Measurements from ENCODE around the gene WDR88. TPM values are rescaled to one million over a fixed set of nuclear protein-coding genes. Genes with fewer than 3 reads are reported as not detected.

The WDR88 gene
- total and polyA plus RNA-seq, 2 of the 13 experiments (the other 11 are each of a cell fraction or from before 2014, with no cell fraction given) = not detected

GRCh38 chr19:33219261-33219815 is 87.4 kb downstream of the WDR88 start (continued):
- TF ChIP-seq IKZF4 (CRISPR knock-in tag; IDR thresholded peaks at IDR 0.05; ENCODE audit: borderline replicate concordance, low read depth, not compliant biosample characterization) (no peak), XRCC5 (optimal IDR thresholded peaks at IDR 0.05; ENCODE audit: low read length) (peak; percentile 56), ZFP36 (IDR thresholded peaks at IDR 0.05; ENCODE audit: borderline replicate concordance, low read depth, low read length, partially characterized antibody) (peak; percentile 53), TBX2 (CRISPR knock-in tag; IDR thresholded peaks at IDR 0.05; ENCODE audit: borderline replicate concordance) (peak; percentile 24; the same call in 1 of the 2 replicates), BCLAF1 (IDR thresholded peaks at IDR 0.05) (no peak)

GRCh38 chr19:33220115-33220514 is 88.2 kb downstream of the WDR88 start:
- Histone ChIP-seq H3K4me1 (ENCODE audit: insufficient read depth, low read length) (peaks cover 47% of the 10 kb centered on the region), H3K79me2 (ENCODE audit: insufficient read depth, low read length) (no peaks in the 10 kb centered on the region), H2AFZ (ENCODE audit: low read length) (no peak overlapping the region), H3K9ac (ENCODE audit: insufficient read depth, low read depth, low read length) (no peak overlapping the region), H3K27me3 (ENCODE audit: control insufficient read depth in 1 of 2, insufficient read depth in 2 of 2, low read length in 2 of 2) (peaks cover 10 to 27% of the 10 kb centered on the region in 2 experiments), H3K9me3 (ENCODE audit: low read length) (no peaks in the 10 kb centered on the region), H3K4me3 (replicated peaks in 1 of 3; ENCODE audit: insufficient read depth in 1 of 3, low read depth in 2 of 3, low read length in 3 of 3) (no peak overlapping the region), H3K27ac (ENCODE audit: extremely low read length, insufficient read depth, low read length) (no peak overlapping the region), H3K36me3 (replicated peaks in 1 of 2; ENCODE audit: control insufficient read depth in 1 of 2, insufficient read depth in 2 of 2, low read length in 2 of 2) (no peaks in the 10 kb centered on the region), H4K20me1 (ENCODE audit: insufficient read depth, low read length) (no peaks in the 10 kb centered on the region), H3K4me2 (ENCODE audit: low read depth, low read length) (no peak overlapping the region)
- no peak for FAIRE-seq
- no TSS peak for BruUV-seq (replicated peaks)
- ATAC-seq = no peak
- in situ Hi-C loops (cut with HindIII; ENCODE audit: extremely low pct_ligation_motif_present, low pct_unique_long_range_greater_than_20kb) = no loop called here
- 40% methylated on average over 13 of the region's 18 CpGs for WGBS (ENCODE audit: low lambda C conversion rate)
- DNase-seq (ENCODE audit: low spot score) = no peak
- TF ChIP-seq CHCHD3 (CRISPR knock-in tag; IDR thresholded peaks at IDR 0.05) = no peak
- TF ChIP-seq SAFB2 (CRISPR knock-in tag; IDR thresholded peaks at IDR 0.05; ENCODE audit: borderline replicate concordance, low read depth) = no peak
- TF ChIP-seq CC2D1A (CRISPR knock-in tag; IDR thresholded peaks at IDR 0.05) = no peak
- no peak for TF ChIP-seq BRCA1 (CRISPR knock-in tag; IDR thresholded peaks at IDR 0.05)
- no peak for TF ChIP-seq TCF12 (IDR thresholded peaks at IDR 0.05)
- TF ChIP-seq TCF12 (CRISPR knock-in tag; IDR thresholded peaks at IDR 0.05) = no peak
- TF ChIP-seq ZNF660 (CRISPR knock-in tag; IDR thresholded peaks at IDR 0.05; ENCODE audit: borderline replicate concordance, low read depth) = no peak
- no peak for TF ChIP-seq TAF15 (IDR thresholded peaks at IDR 0.05; ENCODE audit: low read depth, low read length, poor library complexity, severe bottlenecking)
- no peak for TF ChIP-seq KLF9 (CRISPR knock-in tag; IDR thresholded peaks at IDR 0.05; ENCODE audit: low read depth)
- TF ChIP-seq ZEB1 (IDR thresholded peaks at IDR 0.05; ENCODE audit: insufficient replicate concordance, low read depth) = no peak
- no peak for TF ChIP-seq ZNF737 (CRISPR knock-in tag; IDR thresholded peaks at IDR 0.05; ENCODE audit: borderline replicate concordance)
- TF ChIP-seq ZNF275 (CRISPR knock-in tag; IDR thresholded peaks at IDR 0.05; ENCODE audit: borderline replicate concordance) = no peak
- ChIA-PET CTCF (ENCODE audit: low intra/inter-chr PET ratio, low total read pairs) (no interaction called here), POLR2A (no interaction called here)
- intact Hi-C loops (cut with micrococcal nuclease; ENCODE audit: unreplicated experiment) = no loop called here
